Measurements from ENCODE around the gene CENPB. TPM values are rescaled to one million over a fixed set of nuclear protein-coding genes. Genes with fewer than 3 reads are reported as not detected.

Gene CENPB
- total RNA-seq, 1 donor from 2014 or later: 173 TPM

- intact Hi-C loops (cut with DNase I): loop anchor here (2.0 kb wide), 2 partner anchors 15 to 29 kb away; partner anchors contain the start of genes ADISSP and SPEF1
- H3K4me3 ChIP-seq: peak overlapping the region; percentile 57 to 68
- no peaks in the 10 kb centered on the region for H3K36me3 ChIP-seq
- no peak for TF ChIP-seq CTCF (IDR thresholded peaks at IDR 0.05)
- DNase-seq (ENCODE audit: low spot score in 2 of 2): peak in 1 of 2 donors; percentile 83
- H3K27me3 ChIP-seq: no peaks in the 10 kb centered on the region
- H3K4me1 ChIP-seq: peaks cover 3 to 8% of the 10 kb centered on the region in 2 donors
- no peak overlapping the region for H3K27ac ChIP-seq
- H3K9me3 ChIP-seq: no peaks in the 10 kb centered on the region
These were observed 34.7 kb downstream of the CENPB start for GRCh38 chr20:3751675-3752385.

GRCh38 chr20:3751305-3751674, 35.2 kb downstream of the CENPB start:
- no peak for TF ChIP-seq CTCF (IDR thresholded peaks at IDR 0.05)
- H3K9me3 ChIP-seq: no peaks in the 10 kb centered on the region
- intact Hi-C loops (cut with DNase I): no loop called here
- no peaks in the 10 kb centered on the region for H3K27me3 ChIP-seq
- peaks cover 3 to 8% of the 10 kb centered on the region in 2 donors for H3K4me1 ChIP-seq
- no peak overlapping the region for H3K27ac ChIP-seq
- no peak for DNase-seq (ENCODE audit: low spot score in 2 of 2)
- no peaks in the 10 kb centered on the region for H3K36me3 ChIP-seq
- peak overlapping the region; percentile 57 to 68 for H3K4me3 ChIP-seq

- peak overlapping the region; percentile 25 to 33 for H3K4me3 ChIP-seq
- no peaks in the 10 kb centered on the region for H3K9me3 ChIP-seq
- peaks cover 3 to 8% of the 10 kb centered on the region in 2 donors for H3K4me1 ChIP-seq
- intact Hi-C loops (cut with DNase I): loop anchor here (2.0 kb wide), 1 partner anchor 73 kb away; no protein-coding TSS in a partner anchor
- DNase-seq (ENCODE audit: low spot score in 2 of 2): no peak
- TF ChIP-seq CTCF (IDR thresholded peaks at IDR 0.05): peak; percentile 37 to 72 (median 65)
- H3K27ac ChIP-seq: no peak overlapping the region
- no peaks in the 10 kb centered on the region for H3K36me3 ChIP-seq
- no peaks in the 10 kb centered on the region for H3K27me3 ChIP-seq
These were observed 36.6 kb downstream of the CENPB start for GRCh38 chr20:3749689-3750531.

GRCh38 chr20:3749087-3749688, 37.4 kb downstream of the CENPB start:
- H3K4me3 ChIP-seq: no peak overlapping the region
- no peak for DNase-seq (ENCODE audit: low spot score in 2 of 2)
- H3K27me3 ChIP-seq: no peaks in the 10 kb centered on the region
- peaks cover 3 to 8% of the 10 kb centered on the region in 2 donors for H3K4me1 ChIP-seq
- H3K27ac ChIP-seq: no peak overlapping the region
- H3K9me3 ChIP-seq: no peaks in the 10 kb centered on the region
- intact Hi-C loops (cut with DNase I): loop anchor here (2.0 kb wide), 1 partner anchor 72 kb away; no protein-coding TSS in a partner anchor
- H3K36me3 ChIP-seq: no peaks in the 10 kb centered on the region
- no peak for TF ChIP-seq CTCF (IDR thresholded peaks at IDR 0.05)

- Histone ChIP-seq H3K9me3 (no peaks in the 10 kb centered on the region), H3K36me3 (no peaks in the 10 kb centered on the region), H3K27ac (no peak overlapping the region), H3K27me3 (no peaks in the 10 kb centered on the region), H3K4me3 (no peak overlapping the region), H3K4me1 (peaks cover 3 to 8% of the 10 kb centered on the region in 2 donors)
- DNase-seq (ENCODE audit: low spot score in 2 of 2): no peak
- TF ChIP-seq CTCF (IDR thresholded peaks at IDR 0.05): no peak
- intact Hi-C loops (cut with DNase I): loop anchor here (2.0 kb wide), 1 partner anchor 71 kb away; no protein-coding TSS in a partner anchor
These were observed 38.5 kb downstream of the CENPB start for GRCh38 chr20:3748073-3748472.

Measured in ascending aorta (tissue), 2 donors.